Lung (tissue), 16 donors: ENCODE measurements around the gene IFNL2. TPM values are rescaled to one million over a fixed set of nuclear protein-coding genes. Genes with fewer than 3 reads are reported as not detected.
"Not testable (repeated sequence)": the region's sequence is repeated elsewhere in the genome, so short reads cannot be mapped to it uniquely, and the experiment has no call there.

ENCODE experiments used
- ATAC-seq: fragments of 200-7000 bp; cut with Tn5 transposase; one replicate; pipeline ENCODE4 v1.9.1; 2020; ENCODE audit warnings: moderate number of reproducible peaks; ENCODE audit not compliant: insufficient read depth, low FRiP score
- DNase-seq, 3 donors: peaks; one replicate each; pipeline ENCODE4 v3.0.0-alpha.2; 2013 to 2017
- H3K27ac ChIP-seq, 2 donors: one replicate each; pipeline ENCODE4 v1.5.1; 2013; ENCODE audit warnings: mild to moderate bottlenecking in 2 of 2, moderate library complexity in 2 of 2, control low read depth in 1 of 2, inconsistent platforms in 1 of 2, low read depth in 1 of 2, low read length in 1 of 2
- H3K27me3 ChIP-seq, 3 donors: one replicate each; pipeline ENCODE4 v1.5.1; 2013; ENCODE audit warnings: low read length in 2 of 3; ENCODE audit not compliant: control insufficient read depth in 3 of 3, insufficient read depth in 3 of 3
- H3K36me3 ChIP-seq, 4 donors: one replicate each; pipeline ENCODE4 v1.5.1; 2013; ENCODE audit warnings: low read length in 4 of 4, mild to moderate bottlenecking in 1 of 4, moderate library complexity in 1 of 4; ENCODE audit not compliant: control insufficient read depth in 4 of 4, insufficient read depth in 4 of 4
- H3K4me1 ChIP-seq, 5 donors: one replicate each; pipeline ENCODE4 v1.5.1; 2013; ENCODE audit warnings: low read length in 5 of 5, mild to moderate bottlenecking in 2 of 5, moderate library complexity in 1 of 5; ENCODE audit not compliant: control insufficient read depth in 5 of 5, insufficient read depth in 5 of 5
- H3K4me3 ChIP-seq: one replicate; pipeline ENCODE4 v1.5.1; 2013; ENCODE audit warnings: mild to moderate bottlenecking, control low read depth, moderate library complexity
- H3K9ac ChIP-seq, 2 donors: one replicate each; pipeline ENCODE4 v1.5.1; 2013; ENCODE audit warnings: low read length in 2 of 2, control low read depth in 1 of 2; ENCODE audit not compliant: insufficient read depth in 1 of 2
- H3K9me3 ChIP-seq, 4 donors: one replicate each; pipeline ENCODE4 v1.5.1; 2013; ENCODE audit warnings: low read length in 3 of 4, mild to moderate bottlenecking in 1 of 4, moderate library complexity in 1 of 4; ENCODE audit not compliant: control insufficient read depth in 4 of 4, insufficient read depth in 3 of 4
- WGBS, 2 donors: extraction: QIAGEN DNeasy Blood & Tissue Kit; methylation state at CpG; one replicate each; pipeline ENCODE4 v1.1.7; 2013; 5-methylcytosine and 5-hydroxymethylcytosine counted together
- long read RNA-seq, 5 donors: transcript quantifications; one replicate each; lab custom pipeline, GENCODE V29; 2026
- polyA plus RNA-seq, 2 donors: library from polyadenylated mRNA; stranded (reverse); fragments of 200-250 nt; gene quantifications; one replicate each; pipeline ENCODE4 v1.2.1, GENCODE V29; 2013
- total RNA-seq, 2 donors: library from RNA; depleted of rRNA in 1 of 2; stranded (reverse); fragments of >200 nt in 1 of 2; gene quantifications; one replicate each; pipeline ENCODE4 v1.2.1, GENCODE V29; 2014 to 2021
- TF ChIP-seq, protein P1 (sequence below): IDR thresholded peaks from 2 replicates; pipeline ENCODE4 v1.5.1; 2012; ENCODE audit warnings: mild to moderate bottlenecking; ENCODE audit errors: control extremely low read depth, extremely low read depth
- donor health status: control.
- donor health status: control.
- donor health status: Bipolar disorder and iron deficiency.
- donor health status: healthy.
- donor health status: DM: yes; HTN: yes; CAD: no.

IFNL2 gene
- total RNA-seq (not detected), polyA plus RNA-seq (not detected)
- long read RNA-seq, donor 1: 0 reads
- long read RNA-seq, donor 2: 0 reads
- long read RNA-seq, donor 3: 0 reads
- long read RNA-seq, donor 4: 0 reads
- long read RNA-seq, donor 5: 0 reads

DNA sequence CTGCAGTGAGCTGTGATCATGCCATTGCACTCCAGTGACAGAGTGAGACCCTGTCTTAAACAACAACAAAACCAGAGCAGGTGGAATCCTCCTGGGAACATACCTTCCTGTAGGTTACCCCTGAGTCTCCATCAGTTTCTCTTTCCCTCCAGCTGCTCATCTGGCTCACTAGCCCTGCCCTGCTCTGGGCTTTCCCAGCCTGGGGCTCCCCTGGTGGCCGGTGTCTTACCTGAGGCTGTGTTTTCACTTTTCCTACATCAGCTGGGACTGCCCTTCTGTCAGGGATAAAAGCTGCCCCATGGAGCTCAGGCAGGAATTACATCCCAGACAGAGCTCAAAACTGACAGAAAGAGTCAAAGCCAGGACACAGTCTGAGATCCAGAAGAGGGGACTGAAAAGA is at the start of gene IFNL2:
IFNL2 (plus strand) TSS at position 312 of the 400 bp plus-strand sequence. CDS start 173 bp downstream, outside the sequence.
- Histone ChIP-seq H3K4me1 (peaks cover 0 to 13% (median 0%) of the 10 kb centered on the region in 5 donors), H3K9me3 (peaks cover 0 to 10% (median 0%) of the 10 kb centered on the region in 4 donors), H3K27me3 (peaks cover 0 to 25% (median 19%) of the 10 kb centered on the region in 3 donors)
- not testable (repeated sequence) for H3K27ac ChIP-seq, H3K4me3 ChIP-seq, H3K9ac ChIP-seq, H3K36me3 ChIP-seq, DNase-seq, ATAC-seq
- no CpG with 5 or more reads among the region's 1 CpG for WGBS, 2 donors

DNA sequence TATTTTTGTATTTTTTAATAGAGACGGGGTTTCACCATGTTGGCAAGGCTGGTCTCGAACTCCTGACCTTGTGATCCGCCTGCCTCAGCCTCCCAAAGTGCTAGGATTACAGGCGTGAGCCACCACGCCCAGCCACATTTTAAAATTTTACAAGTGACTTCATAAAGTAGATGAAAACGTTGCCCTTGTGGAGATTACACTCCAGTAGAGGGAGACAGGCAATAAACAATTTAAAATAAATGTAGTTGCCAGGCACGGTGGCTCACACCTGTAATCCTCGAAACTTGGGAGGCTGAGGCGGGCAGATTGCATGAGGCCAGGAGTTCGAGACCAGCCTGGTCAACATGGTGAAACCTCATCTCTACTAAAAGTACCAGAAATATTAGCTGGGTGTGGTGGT is 49.1 kb upstream of the IFNL2 start:
- not testable (repeated sequence) for H3K9ac ChIP-seq, H3K36me3 ChIP-seq, H3K27me3 ChIP-seq, ATAC-seq, H3K4me1 ChIP-seq, H3K27ac ChIP-seq, DNase-seq, H3K4me3 ChIP-seq, H3K9me3 ChIP-seq
- 69 to 70% methylated on average over 10 of the region's 10 CpGs for WGBS, 2 donors

DNA sequence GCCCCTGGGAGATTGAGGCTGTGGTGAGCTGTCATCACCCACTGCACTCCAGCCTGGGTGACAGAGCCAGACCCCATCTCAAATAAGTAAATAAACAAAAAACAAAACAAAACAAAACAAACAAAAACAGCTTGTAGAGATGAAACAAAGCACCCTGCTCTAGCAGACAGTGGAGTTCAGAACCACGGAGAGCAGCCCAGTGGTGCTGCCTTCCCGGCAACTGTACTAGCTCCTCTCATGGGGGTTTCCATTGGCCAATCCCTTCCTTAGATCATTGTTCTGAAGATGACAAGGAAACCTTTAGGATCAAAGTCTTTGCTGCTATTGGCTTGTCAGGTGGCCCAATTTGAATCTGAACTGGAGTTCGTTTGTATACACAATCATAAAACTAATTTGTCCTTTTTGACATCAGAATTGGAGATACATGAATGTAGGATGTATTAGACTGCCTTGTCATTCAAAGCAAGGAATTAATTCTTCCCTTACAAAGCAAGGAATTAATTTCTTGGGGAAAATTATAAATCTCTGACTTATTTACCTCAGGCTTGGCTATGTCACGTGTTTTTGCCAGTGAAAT is 44.4 kb upstream of the IFNL2 start:
- no peak overlapping the region for H3K4me3 ChIP-seq
- 13 to 24% methylated on average over 4 of the region's 4 CpGs for WGBS, 2 donors
- H3K36me3 ChIP-seq: no peaks in the 10 kb centered on the region
- H3K27me3 ChIP-seq: no peaks in the 10 kb centered on the region
- TF ChIP-seq, protein P1, sequence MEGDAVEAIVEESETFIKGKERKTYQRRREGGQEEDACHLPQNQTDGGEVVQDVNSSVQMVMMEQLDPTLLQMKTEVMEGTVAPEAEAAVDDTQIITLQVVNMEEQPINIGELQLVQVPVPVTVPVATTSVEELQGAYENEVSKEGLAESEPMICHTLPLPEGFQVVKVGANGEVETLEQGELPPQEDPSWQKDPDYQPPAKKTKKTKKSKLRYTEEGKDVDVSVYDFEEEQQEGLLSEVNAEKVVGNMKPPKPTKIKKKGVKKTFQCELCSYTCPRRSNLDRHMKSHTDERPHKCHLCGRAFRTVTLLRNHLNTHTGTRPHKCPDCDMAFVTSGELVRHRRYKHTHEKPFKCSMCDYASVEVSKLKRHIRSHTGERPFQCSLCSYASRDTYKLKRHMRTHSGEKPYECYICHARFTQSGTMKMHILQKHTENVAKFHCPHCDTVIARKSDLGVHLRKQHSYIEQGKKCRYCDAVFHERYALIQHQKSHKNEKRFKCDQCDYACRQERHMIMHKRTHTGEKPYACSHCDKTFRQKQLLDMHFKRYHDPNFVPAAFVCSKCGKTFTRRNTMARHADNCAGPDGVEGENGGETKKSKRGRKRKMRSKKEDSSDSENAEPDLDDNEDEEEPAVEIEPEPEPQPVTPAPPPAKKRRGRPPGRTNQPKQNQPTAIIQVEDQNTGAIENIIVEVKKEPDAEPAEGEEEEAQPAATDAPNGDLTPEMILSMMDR: no peak
- H3K27ac ChIP-seq: no peak overlapping the region
- ATAC-seq (no peak), DNase-seq (peak; percentile 20 to 53 (median 46))
- peaks cover 0 to 2% (median 0%) of the 10 kb centered on the region in 4 donors for H3K9me3 ChIP-seq
- H3K4me1 ChIP-seq: peaks cover 0 to 1% (median 0%) of the 10 kb centered on the region in 5 donors
- no peak overlapping the region for H3K9ac ChIP-seq

DNA sequence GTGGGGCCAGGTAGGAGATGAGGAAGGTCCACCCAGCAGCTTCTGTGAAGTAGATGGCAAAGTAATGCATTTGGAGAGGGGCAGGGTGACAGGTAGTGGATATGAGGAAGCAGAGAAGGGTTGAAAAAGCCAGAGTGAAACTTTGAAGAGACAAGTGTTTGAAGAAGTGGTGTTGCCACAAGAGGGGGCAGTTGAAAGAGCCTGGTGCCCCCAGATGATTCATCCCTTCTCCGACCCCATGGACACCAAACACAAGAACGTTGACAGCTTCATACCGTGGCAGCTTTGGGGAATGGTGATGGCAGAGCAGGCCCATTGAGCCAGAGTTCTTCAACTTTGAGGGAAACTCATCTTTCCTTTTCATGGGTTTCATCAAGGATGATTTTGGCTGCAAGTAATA is 43.3 kb upstream of the IFNL2 start:
- Histone ChIP-seq H3K27me3 (no peaks in the 10 kb centered on the region), H3K36me3 (no peaks in the 10 kb centered on the region), H3K9ac (no peak overlapping the region), H3K4me1 (peaks cover 0 to 1% (median 0%) of the 10 kb centered on the region in 5 donors), H3K4me3 (no peak overlapping the region), H3K9me3 (peaks cover 0 to 2% (median 0%) of the 10 kb centered on the region in 4 donors), H3K27ac (no peak overlapping the region)
- DNase-seq (no peak), ATAC-seq (no peak)
- 22 to 28% methylated on average over 3 of the region's 3 CpGs for WGBS, 2 donors
- TF ChIP-seq, protein P1: no peak
